Sigmoid colon (tissue), 7 donors: ENCODE results near the gene TCF7L2. TPM values are rescaled to one million over a fixed set of nuclear protein-coding genes. Genes with fewer than 3 reads are reported as not detected.

Experiments
- DNase-seq: peaks from one replicate; pipeline ENCODE4 v3.0.0-alpha.2; 2019
- H3K27ac ChIP-seq, 4 donors: fragments of 200-600 bp; sonication (generic); one replicate each; pipeline ENCODE4 v1.5.1; 2016 to 2019; ENCODE audit warnings: mild to moderate bottlenecking in 1 of 4
- H3K27me3 ChIP-seq, 3 donors: fragments of 200-600 bp; sonication (generic); one replicate each; pipeline ENCODE4 v1.5.1; 2019; ENCODE audit warnings: mild to moderate bottlenecking in 1 of 3
- H3K36me3 ChIP-seq, 4 donors: fragments of 200-600 bp; sonication (generic); one replicate each; pipeline ENCODE4 v1.5.1; 2016 to 2019
- H3K4me1 ChIP-seq, 4 donors: fragments of 200-600 bp; sonication (generic); one replicate each; pipeline ENCODE4 v1.5.1; 2017 to 2019
- H3K4me3 ChIP-seq, 4 donors: fragments of 200-600 bp; sonication (generic); one replicate each; pipeline ENCODE4 v1.5.1; 2017 to 2019; ENCODE audit warnings: mild to moderate bottlenecking in 2 of 4, moderate library complexity in 1 of 4
- H3K9me3 ChIP-seq, 4 donors: fragments of 200-600 bp in 3 of 4; sonication (generic) in 3 of 4; one replicate each; pipeline versions ENCODE4 v1.5.1 to v1.6.1; 2013 to 2019
- CTCF ChIP-seq, 4 experiments: fragments of 450-650 bp in 3 of 4; fragments of 200-600 bp in 1 of 4; IDR thresholded peaks; one replicate each; pipeline ENCODE4 v1.5.1; 2016 to 2019; ENCODE audit warnings: antibody characterized with exemption in 4 of 4, mild to moderate bottlenecking in 3 of 4, moderate library complexity in 2 of 4
- EP300 ChIP-seq, 4 donors: sonication (generic); formaldehyde crosslinking; IDR thresholded peaks; one replicate each; pipeline ENCODE4 v1.6.1; 2017; ENCODE audit warnings: antibody characterized with exemption in 4 of 4
- POLR2A ChIP-seq, 2 donors: fragments of 450-650 bp; IDR thresholded peaks; one replicate each; pipeline ENCODE4 v1.6.1; 2016; ENCODE audit warnings: antibody characterized with exemption in 2 of 2, mild to moderate bottlenecking in 2 of 2, moderate library complexity in 2 of 2
- POLR2AphosphoS5 ChIP-seq, 4 donors: sonication (generic); formaldehyde crosslinking; IDR thresholded peaks; one replicate each; pipeline ENCODE4 v1.6.1; 2017; ENCODE audit warnings: antibody characterized with exemption in 4 of 4
- WGBS, 2 donors: extraction: QIAGEN DNeasy Blood & Tissue Kit; methylation state at CpG; one replicate each; pipeline ENCODE4 v1.1.7; 2013; 5-methylcytosine and 5-hydroxymethylcytosine counted together
- intact Hi-C: fragments of 100-400 bp; cut with DNase I; formaldehyde crosslinking; loops from one replicate; pipeline ENCODE4 v1.15.1; 2023
- polyA plus RNA-seq, 3 donors: library from polyadenylated mRNA; stranded (reverse); fragments of 200-250 nt; gene quantifications; one replicate each; pipeline ENCODE4 v1.2.3, GENCODE V29; 2013
- total RNA-seq, 4 donors: library from RNA; depleted of rRNA; stranded (reverse); fragments of >200 nt; gene quantifications; one replicate each; pipeline ENCODE4 v1.1.0, GENCODE V29; 2016
- donor health status: healthy with polysubstance abuse.
- donor health status: Bipolar disorder and iron deficiency.
- donor health status: healthy.

The TCF7L2 gene
- total and polyA plus RNA-seq, 7 donors = 15.3 to 40.4 (median 30.0) TPM

- Histone ChIP-seq H3K27ac (peak overlapping the region; percentile 61 to 80 (median 68)), H3K27me3 (no peaks in the 10 kb centered on the region), H3K36me3 (no peaks in the 10 kb centered on the region), H3K9me3 (no peaks in the 10 kb centered on the region), H3K4me1 (peaks cover 0 to 87% (median 86%) of the 10 kb centered on the region in 4 donors), H3K4me3 (peak overlapping the region in 3 of 4 donors; percentile 16 to 34 (median 24))
- intact Hi-C loops = loop anchor here (2.0 kb wide), 1 partner anchor 108 kb away; the partner anchor contains the start of gene TCF7L2
- WGBS, 2 donors = 19 to 48% methylated on average over 19 of the region's 19 CpGs
- peak in 1 of 4 donors; percentile 42 for TF ChIP-seq EP300 (IDR thresholded peaks at IDR 0.05)
- TF ChIP-seq POLR2AphosphoS5 (IDR thresholded peaks at IDR 0.05) = peak; percentile 62 to 90 (median 74)
- no peak for TF ChIP-seq POLR2A (IDR thresholded peaks at IDR 0.05)
- DNase-seq = peak; percentile 64
Measured at GRCh38 chr10:113058523-113059370, 108.7 kb downstream of the TCF7L2 start.

GRCh38 chr10:113059371-113059780, 109.3 kb downstream of the TCF7L2 start:
- no peak for TF ChIP-seq POLR2A (IDR thresholded peaks at IDR 0.05)
- TF ChIP-seq CTCF (IDR thresholded peaks at IDR 0.05) = no peak
- peak; percentile 4 to 66 (median 33) for TF ChIP-seq POLR2AphosphoS5 (IDR thresholded peaks at IDR 0.05)
- TF ChIP-seq EP300 (IDR thresholded peaks at IDR 0.05) = no peak
- Histone ChIP-seq H3K36me3 (no peaks in the 10 kb centered on the region), H3K27ac (peak overlapping the region; percentile 61 to 80 (median 68)), H3K4me1 (peaks cover 0 to 89% (median 88%) of the 10 kb centered on the region in 4 donors), H3K4me3 (peak overlapping the region in 3 of 4 donors; percentile 16 to 34 (median 24)), H3K9me3 (no peaks in the 10 kb centered on the region), H3K27me3 (no peaks in the 10 kb centered on the region)
- WGBS, 2 donors = 9 to 49% methylated on average over 8 of the region's 8 CpGs
- intact Hi-C loops = loop anchor here (2.0 kb wide), 1 partner anchor 109 kb away; the partner anchor contains the start of gene TCF7L2
- peak; percentile 81 for DNase-seq

- H3K36me3 ChIP-seq = no peaks in the 10 kb centered on the region
- intact Hi-C loops = loop anchor here (5.0 kb wide), 1 partner anchor 47 kb away; no protein-coding TSS in a partner anchor
- H3K4me3 ChIP-seq = peak overlapping the region in 2 of 4 donors; percentile 7 to 24
- DNase-seq = peak; percentile 68
- WGBS, 2 donors = 11 to 31% methylated on average over 15 of the region's 15 CpGs
- H3K27ac ChIP-seq = peak overlapping the region; percentile 61 to 80 (median 68)
- TF ChIP-seq EP300 (IDR thresholded peaks at IDR 0.05) = no peak
- peak in 2 of 4 donors; percentile 5 to 12 for TF ChIP-seq POLR2AphosphoS5 (IDR thresholded peaks at IDR 0.05)
- no peaks in the 10 kb centered on the region for H3K9me3 ChIP-seq
- peaks cover 0 to 100% (median 98%) of the 10 kb centered on the region in 4 donors for H3K4me1 ChIP-seq
- no peaks in the 10 kb centered on the region for H3K27me3 ChIP-seq
Measured at GRCh38 chr10:113060201-113061053, 110.4 kb downstream of the TCF7L2 start.

- Histone ChIP-seq H3K27ac (peak overlapping the region; percentile 61 to 80 (median 68)), H3K27me3 (no peaks in the 10 kb centered on the region), H3K4me1 (peaks cover 0 to 96% (median 93%) of the 10 kb centered on the region in 4 donors), H3K4me3 (no peak overlapping the region), H3K9me3 (no peaks in the 10 kb centered on the region), H3K36me3 (no peaks in the 10 kb centered on the region)
- TF ChIP-seq CTCF (IDR thresholded peaks at IDR 0.05) (no peak), EP300 (IDR thresholded peaks at IDR 0.05) (no peak), POLR2AphosphoS5 (IDR thresholded peaks at IDR 0.05) (no peak), POLR2A (IDR thresholded peaks at IDR 0.05) (no peak)
- WGBS, 2 donors = 75 to 84% methylated on average over 7 of the region's 7 CpGs
- intact Hi-C loops = loop anchor here (5.0 kb wide), 1 partner anchor 46 kb away; no protein-coding TSS in a partner anchor
- DNase-seq = no peak
Measured at GRCh38 chr10:113061054-113061430, 111.0 kb downstream of the TCF7L2 start.

GRCh38 chr10:113061557-113061956, 111.5 kb downstream of the TCF7L2 start:
- intact Hi-C loops = loop anchor here (5.0 kb wide), 1 partner anchor 46 kb away; no protein-coding TSS in a partner anchor
- no peak for DNase-seq
- Histone ChIP-seq H3K9me3 (no peaks in the 10 kb centered on the region), H3K36me3 (no peaks in the 10 kb centered on the region), H3K4me1 (peaks cover 0 to 91% (median 88%) of the 10 kb centered on the region in 4 donors), H3K4me3 (no peak overlapping the region), H3K27me3 (no peaks in the 10 kb centered on the region), H3K27ac (peak overlapping the region in 1 of 4 donors; percentile 80)
- TF ChIP-seq POLR2AphosphoS5 (IDR thresholded peaks at IDR 0.05) (no peak), EP300 (IDR thresholded peaks at IDR 0.05) (no peak), CTCF (IDR thresholded peaks at IDR 0.05) (no peak), POLR2A (IDR thresholded peaks at IDR 0.05) (no peak)
- 81 to 90% methylated on average over 10 of the region's 10 CpGs for WGBS, 2 donors
